22Rv1 (cell line): Measurements from ENCODE around the gene CXorf49.
"Not testable (repeated sequence)": the region's sequence is repeated elsewhere in the genome, so short reads cannot be mapped to it uniquely, and the experiment has no call there.

Experiments
- H3K27ac ChIP-seq: fragments of 450-650 bp; 2 replicates; pipeline ENCODE4 v1.5.1; 2017
- ZFX ChIP-seq: fragments of 450-650 bp; IDR thresholded peaks from 2 replicates; pipeline ENCODE4 v1.6.1; 2017; ENCODE audit warnings: antibody characterized with exemption, borderline replicate concordance
- TF ChIP-seq, protein P1 (sequence below): fragments of 450-650 bp; IDR thresholded peaks from 2 replicates; pipeline ENCODE4 v1.5.1; 2017; ENCODE audit warnings: mild to moderate bottlenecking

Gene CXorf49

DNA sequence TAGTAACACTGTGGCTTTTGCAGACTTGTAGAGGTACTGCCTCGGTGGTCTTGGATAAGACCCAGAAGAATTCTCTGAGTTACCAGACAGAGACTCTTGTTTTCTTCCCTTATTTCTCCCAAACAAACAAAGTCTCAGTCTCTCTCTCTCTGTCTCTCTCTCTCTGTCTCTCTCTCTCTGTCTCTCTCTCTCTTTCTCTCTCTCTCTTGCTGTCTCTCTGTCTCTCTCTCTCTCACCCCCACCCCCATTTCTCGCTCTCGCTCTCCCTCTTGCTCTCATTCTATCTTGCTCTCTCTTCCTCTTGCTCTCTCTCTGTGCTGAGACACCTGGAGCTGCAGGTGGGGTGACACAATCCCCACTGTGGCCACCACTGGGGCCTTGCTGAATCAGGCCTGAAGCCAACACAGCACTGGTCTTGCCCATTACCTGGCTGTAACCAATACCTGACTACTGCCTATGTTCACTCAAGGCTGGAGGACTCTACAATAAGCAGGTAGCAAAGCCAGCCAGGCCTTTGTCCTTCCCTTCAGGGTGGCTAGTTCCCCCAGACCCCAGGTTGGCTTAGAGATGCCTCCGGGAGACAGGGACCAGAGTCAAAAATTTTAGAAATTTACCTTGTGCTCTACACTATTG, 38.4 kb downstream of the CXorf49 start:
- H3K27ac ChIP-seq: no peak overlapping the region
- TF ChIP-seq, protein P1, sequence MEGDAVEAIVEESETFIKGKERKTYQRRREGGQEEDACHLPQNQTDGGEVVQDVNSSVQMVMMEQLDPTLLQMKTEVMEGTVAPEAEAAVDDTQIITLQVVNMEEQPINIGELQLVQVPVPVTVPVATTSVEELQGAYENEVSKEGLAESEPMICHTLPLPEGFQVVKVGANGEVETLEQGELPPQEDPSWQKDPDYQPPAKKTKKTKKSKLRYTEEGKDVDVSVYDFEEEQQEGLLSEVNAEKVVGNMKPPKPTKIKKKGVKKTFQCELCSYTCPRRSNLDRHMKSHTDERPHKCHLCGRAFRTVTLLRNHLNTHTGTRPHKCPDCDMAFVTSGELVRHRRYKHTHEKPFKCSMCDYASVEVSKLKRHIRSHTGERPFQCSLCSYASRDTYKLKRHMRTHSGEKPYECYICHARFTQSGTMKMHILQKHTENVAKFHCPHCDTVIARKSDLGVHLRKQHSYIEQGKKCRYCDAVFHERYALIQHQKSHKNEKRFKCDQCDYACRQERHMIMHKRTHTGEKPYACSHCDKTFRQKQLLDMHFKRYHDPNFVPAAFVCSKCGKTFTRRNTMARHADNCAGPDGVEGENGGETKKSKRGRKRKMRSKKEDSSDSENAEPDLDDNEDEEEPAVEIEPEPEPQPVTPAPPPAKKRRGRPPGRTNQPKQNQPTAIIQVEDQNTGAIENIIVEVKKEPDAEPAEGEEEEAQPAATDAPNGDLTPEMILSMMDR: no peak
- no peak for TF ChIP-seq ZFX

DNA sequence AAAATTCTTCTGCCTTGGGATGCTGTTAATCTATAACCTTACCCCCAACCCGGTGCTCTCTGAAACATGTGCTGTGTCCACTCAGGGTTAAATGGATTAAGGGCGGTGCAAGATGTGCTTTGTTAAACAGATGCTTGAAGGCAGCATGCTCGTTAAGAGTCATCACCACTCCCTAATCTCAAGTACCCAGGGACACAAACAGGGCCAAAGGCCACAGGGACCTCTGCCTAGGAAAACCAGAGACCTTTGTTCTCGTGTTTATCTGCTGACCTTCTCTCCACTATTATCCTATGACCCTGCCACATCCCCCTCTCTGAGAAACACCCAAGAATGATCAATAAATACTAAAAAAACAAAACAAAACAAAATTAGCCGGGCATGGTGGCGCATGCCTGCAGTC, 40.9 kb downstream of the CXorf49 start:
- H3K27ac ChIP-seq: not testable (repeated sequence)

DNA sequence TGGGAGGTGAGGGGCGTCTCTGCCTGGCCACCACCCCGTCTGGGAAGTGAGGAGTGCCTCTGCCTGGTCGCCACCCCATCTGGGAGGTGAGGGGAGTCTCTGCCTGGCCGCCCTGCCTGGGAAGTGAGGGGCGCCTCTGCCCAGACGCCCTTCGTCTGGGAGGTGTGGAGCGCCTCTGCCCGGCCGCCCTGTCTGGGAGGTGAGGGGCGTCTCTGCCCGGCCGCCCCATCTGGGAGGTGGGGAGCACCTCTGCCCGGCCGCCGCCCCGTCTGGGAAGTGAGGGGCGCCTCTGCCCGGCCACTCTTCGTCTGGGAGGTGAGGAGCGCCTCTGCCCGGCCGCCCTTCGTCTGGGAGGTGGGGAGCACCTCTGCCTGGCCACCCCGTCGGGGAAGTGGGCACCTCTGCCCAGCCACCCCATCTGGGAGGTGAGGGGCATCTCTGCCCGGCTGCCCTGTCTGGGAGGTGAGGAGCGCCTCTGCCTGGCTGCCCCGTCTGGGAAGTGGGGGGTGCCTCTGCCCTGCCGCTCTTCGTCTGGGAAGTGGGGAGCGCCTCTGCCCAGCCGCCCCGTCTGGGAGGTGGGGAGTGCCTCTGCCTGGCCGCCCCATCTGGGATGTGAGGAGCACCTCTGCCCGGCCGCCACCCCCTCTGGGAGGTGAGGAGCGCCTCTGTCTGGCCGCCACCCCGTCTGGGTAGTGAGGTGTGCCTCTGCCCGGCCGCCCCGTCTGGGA, 41.9 kb downstream of the CXorf49 start:
- H3K27ac ChIP-seq: not testable (repeated sequence)

DNA sequence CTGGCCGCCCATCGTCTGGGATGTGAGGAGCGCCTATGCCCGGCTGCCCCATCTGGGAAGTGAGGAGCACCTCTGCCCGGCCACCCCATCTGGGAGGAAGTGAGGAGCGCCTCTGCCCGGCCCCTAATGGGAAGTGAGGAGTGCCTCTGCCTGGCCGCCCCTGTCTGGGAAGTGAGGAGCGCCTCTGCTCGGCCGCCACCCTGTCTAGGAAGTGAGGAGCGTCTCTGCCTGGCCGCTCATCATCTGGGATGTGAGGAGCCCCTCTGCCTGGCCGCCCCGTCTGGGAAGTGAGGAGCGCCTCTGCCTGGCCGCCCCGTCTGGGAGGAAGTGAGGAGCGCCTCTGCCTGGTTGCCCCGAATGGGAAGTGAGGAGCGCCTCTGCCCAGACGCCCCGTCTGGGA, 42.4 kb downstream of the CXorf49 start:
- not testable (repeated sequence) for H3K27ac ChIP-seq

DNA sequence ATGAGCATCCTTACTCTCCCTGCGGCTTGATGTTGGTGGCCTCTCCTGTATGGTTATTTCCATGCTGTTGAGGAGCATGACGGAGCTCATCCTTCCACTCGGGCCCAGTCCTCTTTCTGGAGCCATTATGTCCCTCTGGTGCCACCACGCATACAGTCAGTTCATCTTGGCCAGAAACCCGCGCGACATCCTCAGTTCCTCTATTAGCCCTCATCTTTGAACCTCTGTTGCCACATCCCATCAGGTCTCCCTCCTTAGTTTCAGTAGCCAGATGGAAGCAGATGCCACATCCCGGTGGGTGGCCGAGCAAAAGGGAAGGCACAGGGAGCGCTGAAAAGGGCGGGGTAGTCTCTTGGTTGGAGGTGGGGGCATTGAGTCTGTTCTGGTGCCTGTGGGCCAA, 46.1 kb downstream of the CXorf49 start:
- no peak overlapping the region for H3K27ac ChIP-seq
- no peak for TF ChIP-seq ZFX
- TF ChIP-seq, protein P1: no peak

DNA sequence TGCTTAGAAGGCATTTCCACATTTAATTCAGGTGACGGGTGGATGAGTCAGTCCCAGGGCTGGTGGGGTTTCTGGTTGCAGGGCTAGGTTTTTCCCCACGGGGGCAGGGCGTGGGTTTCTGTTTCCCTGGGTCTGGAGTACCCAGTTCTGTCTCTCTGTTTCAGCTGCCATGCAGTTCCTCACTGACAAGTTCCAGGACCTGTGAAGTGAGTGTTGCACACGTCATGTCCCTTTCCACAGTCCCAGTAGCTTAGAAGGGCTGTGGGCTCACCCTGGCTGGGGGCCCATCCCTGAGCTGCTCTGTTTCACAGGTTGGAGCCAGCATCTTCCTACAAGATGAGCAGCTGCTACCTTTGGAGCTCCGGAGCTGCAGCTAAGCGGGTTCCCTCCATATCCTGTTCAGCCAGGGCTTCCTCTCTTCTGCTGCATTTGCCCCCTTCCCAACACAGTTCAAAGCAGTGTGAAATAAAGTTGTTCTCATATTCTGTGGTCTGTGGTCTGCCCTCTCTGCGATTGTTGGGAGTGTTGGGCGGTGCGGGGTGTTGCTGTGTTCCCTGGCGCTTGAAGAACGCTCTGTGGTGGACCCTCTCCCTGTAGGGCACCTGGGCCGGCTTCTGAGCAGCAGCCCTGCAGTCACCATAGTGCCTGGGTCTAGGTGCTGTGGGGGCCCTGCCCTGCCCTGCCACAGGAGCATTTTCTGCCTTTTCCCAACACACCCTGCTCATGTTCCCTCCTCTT, 46.9 kb downstream of the CXorf49 start:
- H3K27ac ChIP-seq: no peak overlapping the region
- TF ChIP-seq ZFX: no peak
- TF ChIP-seq, protein P1: no peak

DNA sequence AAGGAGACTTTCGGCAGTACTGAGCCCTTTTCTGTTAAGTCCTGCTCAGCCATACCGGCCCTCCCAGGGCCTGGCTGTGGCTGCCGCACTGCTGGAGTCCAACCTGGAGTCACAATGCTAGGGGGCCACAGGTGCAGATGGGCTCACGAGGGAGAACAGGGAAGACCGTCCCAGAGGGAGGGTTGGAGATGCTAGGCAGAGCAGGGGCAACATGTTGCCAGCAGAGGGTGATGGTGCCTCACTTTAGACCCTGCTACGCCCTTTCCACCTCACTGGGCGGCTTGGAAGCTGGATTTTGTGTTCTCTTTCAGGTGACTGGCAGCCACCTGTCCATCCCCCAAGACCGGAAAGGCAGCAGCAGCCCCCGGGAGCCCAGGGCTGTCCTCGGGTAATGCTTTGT, 48.1 kb downstream of the CXorf49 start:
- not testable (repeated sequence) for H3K27ac ChIP-seq

DNA sequence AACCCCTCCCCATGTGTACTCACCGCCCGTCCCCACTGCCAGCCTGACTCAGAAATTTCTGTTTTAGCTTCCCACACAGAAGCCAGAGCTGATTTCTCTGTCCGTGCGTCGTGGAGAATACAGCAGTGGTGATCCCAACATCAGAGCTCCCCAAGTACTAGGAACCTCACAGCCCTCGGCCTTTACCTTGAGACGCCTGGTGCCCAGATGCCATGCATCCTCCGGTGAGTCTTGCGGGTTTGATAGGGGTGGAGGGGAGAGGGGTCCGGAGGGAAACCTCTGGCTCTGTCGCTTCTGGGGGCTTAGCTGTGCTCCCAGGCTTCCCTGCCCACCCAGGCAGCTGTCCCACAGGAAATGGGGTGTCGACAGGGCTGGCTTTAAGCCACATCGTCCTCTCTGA, 48.6 kb downstream of the CXorf49 start:
- TF ChIP-seq ZFX: no peak
- TF ChIP-seq, protein P1: no peak
- H3K27ac ChIP-seq: no peak overlapping the region

DNA sequence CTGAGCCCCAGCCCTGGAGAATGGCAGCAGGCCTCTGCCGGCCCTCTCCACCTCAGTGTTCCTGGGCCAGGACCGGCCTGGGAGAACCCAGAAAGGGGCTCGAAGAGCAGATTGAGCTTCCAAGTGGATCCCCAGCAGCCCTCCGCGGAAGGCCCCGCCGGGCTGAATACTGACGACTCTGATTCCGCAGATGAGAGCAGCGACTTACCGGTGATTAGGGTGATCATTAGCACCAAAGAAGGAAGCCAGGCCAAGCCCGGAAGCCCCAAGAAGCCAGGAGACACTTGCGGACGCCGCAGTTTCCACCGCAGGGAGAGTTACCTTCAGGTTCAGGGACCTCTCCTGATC, 49.9 kb downstream of the CXorf49 start:
- H3K27ac ChIP-seq: no peak overlapping the region
- TF ChIP-seq ZFX: no peak
- TF ChIP-seq, protein P1: no peak
